ENCODE data around the gene UACA.
"Not testable (repeated sequence)": the region's sequence is repeated elsewhere in the genome, so short reads cannot be mapped to it uniquely, and the experiment has no call there.

GRCh38 chr15:70804388-70804787 is 41.0 kb upstream of the UACA start:
- not testable (repeated sequence) for TF ChIP-seq POLR2A (IDR thresholded peaks at IDR 0.05; ENCODE audit: low read depth, low read length); POLR2AphosphoS5 (IDR thresholded peaks at IDR 0.05; ENCODE audit: low read depth, low read length); TAF1 (IDR thresholded peaks at IDR 0.05; ENCODE audit: borderline replicate concordance, low read depth, low read length)
